Stimulated activated CD4-positive, alpha-beta T cell treated with anti-CD3 and anti-CD28 coated beads, Interleukin-4, amount 100 ng/mL, for 24 hours (primary cell): ENCODE data around the gene VWA7.

Source experiments
- DNase-seq: peaks from one replicate; pipeline ENCODE4 v3.0.0-alpha.2; 2020

VWA7 gene

GRCh38 chr6:31744422-31744821, 32.7 kb downstream of the VWA7 start:
- no peak for DNase-seq

GRCh38 chr6:31742894-31743293, 34.2 kb downstream of the VWA7 start:
- no peak for DNase-seq

GRCh38 chr6:31741815-31742214, 35.3 kb downstream of the VWA7 start:
- DNase-seq, result no peak

GRCh38 chr6:31740397-31741223, 36.5 kb downstream of the VWA7 start:
- DNase-seq, result no peak

- peak; percentile 97 for DNase-seq
These were observed 37.3 kb downstream of the VWA7 start, which contains the start of gene MSH5 for GRCh38 chr6:31739639-31740396. Gene MSH5 (plus strand): TSS chr6:31740005. CDS start chr6:31740467, 462 bp downstream.

- peak; percentile 62 for DNase-seq
These were observed 38.8 kb downstream of the VWA7 start for GRCh38 chr6:31737991-31738979.

- no peak for DNase-seq
These were observed 39.7 kb downstream of the VWA7 start for GRCh38 chr6:31737315-31737990.

- DNase-seq, result no peak
These were observed 40.3 kb downstream of the VWA7 start for GRCh38 chr6:31736768-31737314.

- DNase-seq, result peak; percentile 82
These were observed 40.9 kb downstream of the VWA7 start, which contains the start of gene CLIC1 for GRCh38 chr6:31736021-31736767. Gene CLIC1 (minus strand): TSS chr6:31736530. CDS start chr6:31736300, 230 bp downstream.

- peak; percentile 62 for DNase-seq
These were observed 42.2 kb downstream of the VWA7 start for GRCh38 chr6:31734821-31735406.

GRCh38 chr6:31734247-31734820, 42.8 kb downstream of the VWA7 start:
- no peak for DNase-seq

GRCh38 chr6:31733734-31734133, 43.4 kb downstream of the VWA7 start:
- DNase-seq, result no peak

- no peak for DNase-seq
These were observed 45.1 kb downstream of the VWA7 start for GRCh38 chr6:31732029-31732428.

- DNase-seq, result no peak
These were observed 46.5 kb downstream of the VWA7 start for GRCh38 chr6:31730631-31731086.

GRCh38 chr6:31729979-31730630, 47.0 kb downstream of the VWA7 start:
- DNase-seq, result peak; percentile 56

GRCh38 chr6:31729515-31729978, 47.6 kb downstream of the VWA7 start:
- peak; percentile 80 for DNase-seq

- no peak for DNase-seq
These were observed 48.2 kb downstream of the VWA7 start, which contains the start of gene DDAH2 for GRCh38 chr6:31728767-31729514. Gene DDAH2 (minus strand): TSS chr6:31729299. CDS start chr6:31729161, 138 bp downstream.
